ENCODE results near the gene AFAP1L1. TPM values are rescaled to one million over a fixed set of nuclear protein-coding genes. Genes with fewer than 3 reads are reported as not detected.

Gene AFAP1L1
- total RNA-seq, 1 donor from 2014 or later: 0.25 TPM

- DNase-seq: no peak
- H3K9me3 Mint-ChIP-seq (ENCODE audit: unreplicated experiment): no peaks in the 10 kb centered on the region
- no peak for TF ChIP-seq CTCF (IDR thresholded peaks at IDR 0.05; ENCODE audit: partially characterized antibody, unreplicated experiment)
- H3K27me3 Mint-ChIP-seq (ENCODE audit: unreplicated experiment): no peaks in the 10 kb centered on the region
- H3K36me3 Mint-ChIP-seq (ENCODE audit: unreplicated experiment): peaks cover 4% of the 10 kb centered on the region
- H3K4me1 Mint-ChIP-seq (ENCODE audit: low read depth, unreplicated experiment): peaks cover 4% of the 10 kb centered on the region
- no peak overlapping the region for H3K4me3 Mint-ChIP-seq (ENCODE audit: unreplicated experiment)
- H3K27ac Mint-ChIP-seq (ENCODE audit: unreplicated experiment): no peak overlapping the region
Observed at GRCh38 chr5:149374801-149375200, 103.1 kb downstream of the AFAP1L1 start.

GRCh38 chr5:149375434-149375833 lies 103.8 kb downstream of the AFAP1L1 start:
- peaks cover 2% of the 10 kb centered on the region for H3K27me3 Mint-ChIP-seq (ENCODE audit: unreplicated experiment)
- H3K9me3 Mint-ChIP-seq (ENCODE audit: unreplicated experiment): no peaks in the 10 kb centered on the region
- TF ChIP-seq CTCF (IDR thresholded peaks at IDR 0.05; ENCODE audit: partially characterized antibody, unreplicated experiment): no peak
- peaks cover 4% of the 10 kb centered on the region for H3K4me1 Mint-ChIP-seq (ENCODE audit: low read depth, unreplicated experiment)
- H3K27ac Mint-ChIP-seq (ENCODE audit: unreplicated experiment): no peak overlapping the region
- DNase-seq: no peak
- H3K4me3 Mint-ChIP-seq (ENCODE audit: unreplicated experiment): no peak overlapping the region
- H3K36me3 Mint-ChIP-seq (ENCODE audit: unreplicated experiment): peaks cover 4% of the 10 kb centered on the region

- H3K27me3 Mint-ChIP-seq (ENCODE audit: unreplicated experiment): peaks cover 3% of the 10 kb centered on the region
- H3K4me3 Mint-ChIP-seq (ENCODE audit: unreplicated experiment): no peak overlapping the region
- peaks cover 4% of the 10 kb centered on the region for H3K36me3 Mint-ChIP-seq (ENCODE audit: unreplicated experiment)
- H3K9me3 Mint-ChIP-seq (ENCODE audit: unreplicated experiment): no peaks in the 10 kb centered on the region
- TF ChIP-seq CTCF (IDR thresholded peaks at IDR 0.05; ENCODE audit: partially characterized antibody, unreplicated experiment): no peak
- peaks cover 3% of the 10 kb centered on the region for H3K4me1 Mint-ChIP-seq (ENCODE audit: low read depth, unreplicated experiment)
- H3K27ac Mint-ChIP-seq (ENCODE audit: unreplicated experiment): no peak overlapping the region
- DNase-seq: no peak
Observed at GRCh38 chr5:149376104-149376503, 104.4 kb downstream of the AFAP1L1 start.

- Mint-ChIP-seq H3K9me3 (ENCODE audit: unreplicated experiment) (no peaks in the 10 kb centered on the region), H3K27me3 (ENCODE audit: unreplicated experiment) (peaks cover 3% of the 10 kb centered on the region), H3K36me3 (ENCODE audit: unreplicated experiment) (peaks cover 4% of the 10 kb centered on the region), H3K27ac (ENCODE audit: unreplicated experiment) (peak overlapping the region; percentile 73), H3K4me1 (ENCODE audit: low read depth, unreplicated experiment) (peaks cover 1% of the 10 kb centered on the region), H3K4me3 (ENCODE audit: unreplicated experiment) (no peak overlapping the region)
- DNase-seq: no peak
- TF ChIP-seq CTCF (IDR thresholded peaks at IDR 0.05; ENCODE audit: partially characterized antibody, unreplicated experiment): no peak
Observed at GRCh38 chr5:149376711-149377447, 105.2 kb downstream of the AFAP1L1 start.

- peaks cover 4% of the 10 kb centered on the region for H3K36me3 Mint-ChIP-seq (ENCODE audit: unreplicated experiment)
- H3K27ac Mint-ChIP-seq (ENCODE audit: unreplicated experiment): no peak overlapping the region
- no peaks in the 10 kb centered on the region for H3K9me3 Mint-ChIP-seq (ENCODE audit: unreplicated experiment)
- H3K27me3 Mint-ChIP-seq (ENCODE audit: unreplicated experiment): peaks cover 3% of the 10 kb centered on the region
- DNase-seq: no peak
- no peak overlapping the region for H3K4me3 Mint-ChIP-seq (ENCODE audit: unreplicated experiment)
- no peaks in the 10 kb centered on the region for H3K4me1 Mint-ChIP-seq (ENCODE audit: low read depth, unreplicated experiment)
- TF ChIP-seq CTCF (IDR thresholded peaks at IDR 0.05; ENCODE audit: partially characterized antibody, unreplicated experiment): no peak
Observed at GRCh38 chr5:149378241-149378820, 106.7 kb downstream of the AFAP1L1 start.
